Fibroblast of lung (primary cell): ENCODE measurements around the gene FAM135A.

Source experiments
- EZH2 ChIP-seq: IDR thresholded peaks from 2 replicates; pipeline ENCODE4 v1.5.1; 2012; ENCODE audit warnings: low read length, control low read depth, mild to moderate bottlenecking; ENCODE audit errors: missing control alignments
- TF ChIP-seq, protein P1 (sequence below), 2 donors: IDR thresholded peaks in 1 of 2; conservative IDR thresholded peaks in 1 of 2; 1 replicate in 1 of 2; 2 replicates in 1 of 2; pipeline ENCODE4 v1.5.1; 2011 to 2012; ENCODE audit warnings: low read length in 2 of 2, control low read depth in 1 of 2, inconsistent platforms in 1 of 2, low read depth in 1 of 2, mild to moderate bottlenecking in 1 of 2

- TF ChIP-seq, protein P1, sequence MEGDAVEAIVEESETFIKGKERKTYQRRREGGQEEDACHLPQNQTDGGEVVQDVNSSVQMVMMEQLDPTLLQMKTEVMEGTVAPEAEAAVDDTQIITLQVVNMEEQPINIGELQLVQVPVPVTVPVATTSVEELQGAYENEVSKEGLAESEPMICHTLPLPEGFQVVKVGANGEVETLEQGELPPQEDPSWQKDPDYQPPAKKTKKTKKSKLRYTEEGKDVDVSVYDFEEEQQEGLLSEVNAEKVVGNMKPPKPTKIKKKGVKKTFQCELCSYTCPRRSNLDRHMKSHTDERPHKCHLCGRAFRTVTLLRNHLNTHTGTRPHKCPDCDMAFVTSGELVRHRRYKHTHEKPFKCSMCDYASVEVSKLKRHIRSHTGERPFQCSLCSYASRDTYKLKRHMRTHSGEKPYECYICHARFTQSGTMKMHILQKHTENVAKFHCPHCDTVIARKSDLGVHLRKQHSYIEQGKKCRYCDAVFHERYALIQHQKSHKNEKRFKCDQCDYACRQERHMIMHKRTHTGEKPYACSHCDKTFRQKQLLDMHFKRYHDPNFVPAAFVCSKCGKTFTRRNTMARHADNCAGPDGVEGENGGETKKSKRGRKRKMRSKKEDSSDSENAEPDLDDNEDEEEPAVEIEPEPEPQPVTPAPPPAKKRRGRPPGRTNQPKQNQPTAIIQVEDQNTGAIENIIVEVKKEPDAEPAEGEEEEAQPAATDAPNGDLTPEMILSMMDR (conservative IDR thresholded peaks at IDR 0.05 in 1 of 2, IDR thresholded peaks at IDR 0.05 in 1 of 2; ENCODE audit: low read depth in 1 of 2, low read length in 2 of 2): no peak
- no peak for TF ChIP-seq EZH2
These were observed 190.9 kb downstream of the FAM135A start for GRCh38 chr6:70604254-70604653.
